Omental fat pad (tissue), 4 donors: ENCODE measurements around the gene DGKE. TPM values are rescaled to one million over a fixed set of nuclear protein-coding genes. Genes with fewer than 3 reads are reported as not detected.

Source experiments
- ATAC-seq: fragments of 150-250 bp; one replicate; pipeline ENCODE4 v1.9.1; 2016; ENCODE audit warnings: mild to moderate bottlenecking, moderate library complexity; ENCODE audit not compliant: low FRiP score
- DNase-seq: peaks from one replicate; pipeline ENCODE4 v3.0.0-alpha.2; 2019; ENCODE audit warnings: low spot score
- total RNA-seq, 4 donors: library from RNA; depleted of rRNA; stranded (reverse); fragments of >200 nt; gene quantifications; one replicate each; pipeline ENCODE4 v1.1.0, GENCODE V29; 2016
- TF ChIP-seq, protein P1 (sequence below), 3 donors: fragments of 450-650 bp; IDR thresholded peaks; one replicate each; pipeline ENCODE4 v1.5.1; 2016 to 2017; ENCODE audit warnings: antibody characterized with exemption in 3 of 3, mild to moderate bottlenecking in 3 of 3, moderate library complexity in 2 of 3

DGKE gene
- total RNA-seq, 4 donors from 2014 or later: 5.9 to 19.4 (median 6.8) TPM

DNA sequence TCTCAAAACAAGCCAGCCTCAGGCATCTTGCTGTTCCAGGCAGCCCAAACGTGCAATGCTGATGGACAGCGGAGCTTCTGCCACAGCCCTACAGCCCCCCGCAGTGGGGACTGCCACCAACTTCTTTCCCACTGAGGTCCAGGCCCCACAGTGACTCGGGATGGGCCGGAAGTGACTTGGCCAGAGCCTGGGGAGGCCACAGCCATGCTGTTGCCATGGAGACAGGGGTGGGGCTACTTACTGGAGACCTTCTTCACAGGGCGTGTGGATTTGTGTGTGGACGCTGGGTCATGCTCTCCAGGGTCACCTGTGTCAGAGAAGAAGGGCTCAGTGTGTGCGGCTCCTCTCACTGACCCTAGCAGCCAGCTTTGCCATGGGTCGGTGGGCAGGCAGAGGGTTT is 64.9 kb downstream of the DGKE start:
- ATAC-seq (no peak), DNase-seq (no peak)
- TF ChIP-seq, protein P1, sequence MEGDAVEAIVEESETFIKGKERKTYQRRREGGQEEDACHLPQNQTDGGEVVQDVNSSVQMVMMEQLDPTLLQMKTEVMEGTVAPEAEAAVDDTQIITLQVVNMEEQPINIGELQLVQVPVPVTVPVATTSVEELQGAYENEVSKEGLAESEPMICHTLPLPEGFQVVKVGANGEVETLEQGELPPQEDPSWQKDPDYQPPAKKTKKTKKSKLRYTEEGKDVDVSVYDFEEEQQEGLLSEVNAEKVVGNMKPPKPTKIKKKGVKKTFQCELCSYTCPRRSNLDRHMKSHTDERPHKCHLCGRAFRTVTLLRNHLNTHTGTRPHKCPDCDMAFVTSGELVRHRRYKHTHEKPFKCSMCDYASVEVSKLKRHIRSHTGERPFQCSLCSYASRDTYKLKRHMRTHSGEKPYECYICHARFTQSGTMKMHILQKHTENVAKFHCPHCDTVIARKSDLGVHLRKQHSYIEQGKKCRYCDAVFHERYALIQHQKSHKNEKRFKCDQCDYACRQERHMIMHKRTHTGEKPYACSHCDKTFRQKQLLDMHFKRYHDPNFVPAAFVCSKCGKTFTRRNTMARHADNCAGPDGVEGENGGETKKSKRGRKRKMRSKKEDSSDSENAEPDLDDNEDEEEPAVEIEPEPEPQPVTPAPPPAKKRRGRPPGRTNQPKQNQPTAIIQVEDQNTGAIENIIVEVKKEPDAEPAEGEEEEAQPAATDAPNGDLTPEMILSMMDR (IDR thresholded peaks at IDR 0.05): no peak

- no peak for ATAC-seq
- TF ChIP-seq, protein P1 (IDR thresholded peaks at IDR 0.05): no peak
- DNase-seq: no peak
Observed at GRCh38 chr17:56899403-56899802, 65.5 kb downstream of the DGKE start.

DNA sequence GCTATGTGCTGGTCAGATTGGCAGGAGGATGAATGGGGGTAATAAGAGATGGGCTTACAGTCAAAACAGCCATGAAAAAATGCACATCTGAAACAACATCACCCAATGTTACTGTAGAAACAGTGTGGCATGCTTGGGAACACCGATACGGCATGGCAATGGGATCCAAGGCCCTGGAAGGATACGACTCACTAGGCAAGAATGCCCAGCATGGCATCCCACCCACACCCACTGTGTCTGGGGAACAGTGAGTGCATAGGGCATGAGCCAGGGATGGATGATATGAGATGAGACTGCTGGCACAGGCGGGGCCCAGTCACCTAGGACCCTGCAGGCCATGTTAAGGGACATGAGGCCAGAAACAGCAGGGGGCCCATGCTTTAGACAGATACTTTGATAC is 68.4 kb downstream of the DGKE start:
- TF ChIP-seq, protein P1 (IDR thresholded peaks at IDR 0.05): no peak
- DNase-seq (no peak), ATAC-seq (peak; percentile 53)

DNA sequence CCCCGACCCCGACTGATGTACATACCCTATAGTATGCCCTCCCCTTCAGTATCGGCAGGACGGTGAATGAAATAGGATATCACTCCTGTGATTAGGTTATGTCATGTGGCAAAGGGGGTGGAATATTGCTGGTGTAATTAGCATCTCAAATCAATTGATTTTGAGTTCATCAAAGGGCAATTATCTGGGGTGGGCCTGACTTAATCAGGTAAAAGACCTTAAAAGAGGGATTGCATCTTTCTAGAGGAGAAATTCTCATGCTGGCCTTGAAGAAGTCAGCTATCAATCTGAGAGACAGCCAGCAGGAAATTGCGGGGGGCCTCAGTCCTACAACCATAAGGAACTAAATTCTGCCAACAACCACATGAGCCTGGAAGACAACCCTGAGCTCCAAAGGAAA is 69.6 kb downstream of the DGKE start:
- TF ChIP-seq, protein P1 (IDR thresholded peaks at IDR 0.05): no peak
- DNase-seq (no peak), ATAC-seq (no peak)

DNA sequence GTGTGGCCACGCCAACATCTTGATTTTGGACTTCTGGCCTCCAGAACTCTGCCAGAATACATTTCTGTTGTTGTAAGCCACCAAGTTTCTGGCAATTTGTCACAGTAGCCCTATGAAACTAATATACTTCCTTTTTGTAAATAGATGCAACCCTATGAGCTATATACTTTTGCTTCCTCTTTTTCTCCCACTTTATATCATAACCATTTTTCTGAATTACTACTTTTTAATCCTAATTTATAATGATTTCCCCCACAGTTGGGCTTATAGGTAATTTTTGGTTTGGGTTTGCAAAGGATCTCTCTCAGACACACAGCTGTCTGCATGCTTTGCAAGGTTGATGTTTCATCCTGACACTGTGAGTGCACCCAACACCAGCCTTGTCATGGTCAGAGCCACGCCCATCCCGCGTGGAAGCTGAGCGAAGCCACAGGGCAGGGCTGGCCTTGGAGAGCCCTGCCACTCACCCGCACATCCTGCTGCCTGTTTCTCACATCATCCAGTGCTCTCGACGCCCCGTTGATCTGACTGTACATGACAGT is 74.1 kb downstream of the DGKE start:
- DNase-seq: no peak
- TF ChIP-seq, protein P1 (IDR thresholded peaks at IDR 0.05): no peak
- no peak for ATAC-seq

- no peak for ATAC-seq
- TF ChIP-seq, protein P1 (IDR thresholded peaks at IDR 0.05): no peak
- DNase-seq: no peak
Observed at GRCh38 chr17:56909742-56910508, 76.0 kb downstream of the DGKE start.
